GM12864 (cell line): ENCODE data around the gene OR4K2.

Experiments
- DNase-seq: peaks from one replicate; pipeline ENCODE4 v3.0.0-alpha.2; 2011; ENCODE audit warnings: low read depth
- H3K4me3 ChIP-seq: 2 replicates; pipeline ENCODE4 v1.5.1; 2011; ENCODE audit warnings: mild to moderate bottlenecking, low read depth, low read length, control low read depth
- TF ChIP-seq, protein P1 (sequence below): IDR thresholded peaks from 2 replicates; pipeline ENCODE4 v1.5.1; 2011; ENCODE audit warnings: low read depth, mild to moderate bottlenecking, moderate library complexity, low read length, control low read depth, inconsistent platforms; ENCODE audit errors: missing control alignments

The OR4K2 gene

DNA sequence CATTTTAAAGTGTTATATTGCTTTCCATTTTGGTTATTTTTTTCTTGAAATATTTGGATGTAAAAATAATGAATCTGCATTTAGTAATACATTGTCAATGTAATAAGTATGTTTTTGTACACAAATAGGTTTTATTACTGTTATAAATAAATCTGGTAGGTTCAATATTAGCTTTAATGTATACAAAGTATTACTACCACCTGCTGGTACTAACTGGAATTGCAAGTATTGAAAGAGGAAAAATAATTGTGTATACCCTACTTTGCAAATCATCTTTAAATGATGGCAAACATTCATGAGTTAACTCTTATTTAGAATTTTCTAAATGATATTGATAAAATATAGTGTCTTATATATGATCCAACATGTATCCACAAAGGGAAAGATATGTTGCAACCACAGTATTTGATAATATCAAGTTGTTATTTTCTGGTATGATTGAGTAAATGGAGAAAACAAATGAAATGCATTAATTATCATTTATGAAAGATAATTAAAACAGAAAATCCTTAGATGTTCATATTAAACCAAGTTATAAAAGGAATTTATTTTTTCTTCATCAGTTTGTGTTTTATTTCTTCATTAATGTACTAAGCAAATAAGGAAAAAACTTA lies 3.2 kb downstream of the OR4K2 start:
- peak; percentile 12 for DNase-seq
- H3K4me3 ChIP-seq = no peak overlapping the region
- TF ChIP-seq, protein P1, sequence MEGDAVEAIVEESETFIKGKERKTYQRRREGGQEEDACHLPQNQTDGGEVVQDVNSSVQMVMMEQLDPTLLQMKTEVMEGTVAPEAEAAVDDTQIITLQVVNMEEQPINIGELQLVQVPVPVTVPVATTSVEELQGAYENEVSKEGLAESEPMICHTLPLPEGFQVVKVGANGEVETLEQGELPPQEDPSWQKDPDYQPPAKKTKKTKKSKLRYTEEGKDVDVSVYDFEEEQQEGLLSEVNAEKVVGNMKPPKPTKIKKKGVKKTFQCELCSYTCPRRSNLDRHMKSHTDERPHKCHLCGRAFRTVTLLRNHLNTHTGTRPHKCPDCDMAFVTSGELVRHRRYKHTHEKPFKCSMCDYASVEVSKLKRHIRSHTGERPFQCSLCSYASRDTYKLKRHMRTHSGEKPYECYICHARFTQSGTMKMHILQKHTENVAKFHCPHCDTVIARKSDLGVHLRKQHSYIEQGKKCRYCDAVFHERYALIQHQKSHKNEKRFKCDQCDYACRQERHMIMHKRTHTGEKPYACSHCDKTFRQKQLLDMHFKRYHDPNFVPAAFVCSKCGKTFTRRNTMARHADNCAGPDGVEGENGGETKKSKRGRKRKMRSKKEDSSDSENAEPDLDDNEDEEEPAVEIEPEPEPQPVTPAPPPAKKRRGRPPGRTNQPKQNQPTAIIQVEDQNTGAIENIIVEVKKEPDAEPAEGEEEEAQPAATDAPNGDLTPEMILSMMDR = peak; percentile 62

DNA sequence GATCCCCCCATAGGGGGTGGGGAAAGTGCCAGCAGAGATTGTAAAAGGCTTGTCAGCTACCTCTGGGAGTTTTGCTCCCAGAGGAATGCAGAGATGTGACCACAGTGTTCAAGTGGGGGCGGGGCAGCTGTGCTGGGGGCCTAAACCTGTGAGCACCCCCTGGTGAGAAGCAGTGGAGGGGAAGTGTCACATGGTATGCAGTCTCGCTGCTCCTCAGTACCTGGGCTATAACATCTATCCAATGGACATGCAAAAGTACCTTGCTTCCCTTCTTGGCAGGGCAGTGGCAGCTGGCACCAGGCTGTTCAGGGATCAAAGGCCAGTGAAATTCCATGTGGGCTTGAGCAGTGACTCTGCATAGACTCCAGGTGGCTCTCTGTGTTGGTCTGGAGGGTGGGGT lies 20.3 kb downstream of the OR4K2 start:
- no peak for DNase-seq
- H3K4me3 ChIP-seq = no peak overlapping the region
- TF ChIP-seq, protein P1 = no peak

DNA sequence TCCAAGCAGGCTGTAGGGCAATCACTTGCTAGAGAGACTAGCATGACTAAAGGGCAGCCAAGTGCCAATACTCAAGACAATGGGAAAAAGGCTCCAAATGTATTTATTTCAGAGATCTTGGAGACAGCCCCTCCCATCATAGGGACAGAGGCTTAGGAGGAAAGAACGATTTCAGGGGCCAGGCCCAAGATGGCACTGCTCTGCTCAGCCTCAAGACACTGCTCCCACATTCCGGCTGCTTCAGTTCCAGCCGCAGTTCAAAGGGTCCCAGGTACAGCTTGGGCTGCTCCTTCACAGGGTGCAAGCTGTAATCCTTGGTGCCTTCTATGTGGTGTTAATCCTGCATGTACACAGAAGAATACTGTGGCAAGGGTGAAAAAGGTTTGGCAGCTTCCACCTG lies 26.1 kb downstream of the OR4K2 start:
- TF ChIP-seq, protein P1 = no peak
- H3K4me3 ChIP-seq = no peak overlapping the region
- DNase-seq = no peak

- TF ChIP-seq, protein P1 = no peak
- DNase-seq = no peak
- no peak overlapping the region for H3K4me3 ChIP-seq
Measured at GRCh38 chr14:19902409-19902808, 27.5 kb downstream of the OR4K2 start.

GRCh38 chr14:19906665-19907064 lies 31.7 kb downstream of the OR4K2 start:
- no peak overlapping the region for H3K4me3 ChIP-seq
- DNase-seq = no peak
- TF ChIP-seq, protein P1 = no peak

GRCh38 chr14:19911114-19911513 lies 36.2 kb downstream of the OR4K2 start:
- DNase-seq = no peak
- H3K4me3 ChIP-seq = no peak overlapping the region
- TF ChIP-seq, protein P1 = no peak

GRCh38 chr14:19917243-19917642 lies 42.3 kb downstream of the OR4K2 start:
- TF ChIP-seq, protein P1 = no peak
- no peak for DNase-seq
- H3K4me3 ChIP-seq = no peak overlapping the region
